ENCODE measurements around the gene WDFY2.

WDFY2 gene

GRCh38 chr13:51601601-51602565, 17.6 kb downstream of the WDFY2 start:
- no peak for DNase-seq (ENCODE audit: low spot score)

GRCh38 chr13:51603716-51604115, 19.5 kb downstream of the WDFY2 start:
- DNase-seq (ENCODE audit: low spot score), result no peak

DNA sequence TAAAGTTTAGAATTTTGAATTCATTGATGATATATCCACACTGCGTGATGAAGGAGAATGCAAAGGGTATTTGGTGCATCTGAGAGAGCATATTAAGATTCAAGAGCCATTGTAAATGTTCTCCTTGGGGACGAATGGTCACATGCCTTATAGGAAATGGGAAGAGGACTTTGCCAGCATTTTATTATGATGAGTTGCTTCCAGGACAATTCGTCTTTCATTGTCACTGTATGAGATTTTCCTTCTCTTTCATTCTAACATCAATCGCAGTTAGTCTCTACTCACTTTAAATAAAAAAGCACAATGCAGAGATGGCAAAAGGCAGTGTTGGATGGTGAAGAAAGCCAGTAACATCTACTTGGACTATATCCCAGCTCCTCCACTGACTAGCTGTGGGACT, 21.4 kb downstream of the WDFY2 start:
- DNase-seq (ENCODE audit: low spot score), result no peak

DNA sequence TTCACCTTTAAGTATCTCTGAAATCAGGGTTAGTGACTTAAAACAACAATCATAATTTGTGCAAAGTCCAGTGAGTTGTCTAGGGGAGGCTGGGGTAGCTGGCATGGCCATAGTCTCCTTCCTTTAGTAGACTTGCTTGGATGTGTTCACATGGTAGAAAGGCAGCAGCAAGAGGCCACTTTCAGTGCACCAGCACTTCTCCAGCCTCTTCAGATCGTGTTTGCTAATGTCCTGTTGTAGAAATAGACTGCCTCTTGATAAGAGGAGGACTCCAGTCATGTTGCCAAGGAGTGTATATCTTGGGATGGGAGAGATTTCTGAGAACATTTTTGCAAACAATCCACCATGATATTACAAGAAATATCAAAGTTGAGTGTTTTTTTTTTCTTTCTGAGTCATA, 22.9 kb downstream of the WDFY2 start:
- DNase-seq (ENCODE audit: low spot score), result no peak

DNA sequence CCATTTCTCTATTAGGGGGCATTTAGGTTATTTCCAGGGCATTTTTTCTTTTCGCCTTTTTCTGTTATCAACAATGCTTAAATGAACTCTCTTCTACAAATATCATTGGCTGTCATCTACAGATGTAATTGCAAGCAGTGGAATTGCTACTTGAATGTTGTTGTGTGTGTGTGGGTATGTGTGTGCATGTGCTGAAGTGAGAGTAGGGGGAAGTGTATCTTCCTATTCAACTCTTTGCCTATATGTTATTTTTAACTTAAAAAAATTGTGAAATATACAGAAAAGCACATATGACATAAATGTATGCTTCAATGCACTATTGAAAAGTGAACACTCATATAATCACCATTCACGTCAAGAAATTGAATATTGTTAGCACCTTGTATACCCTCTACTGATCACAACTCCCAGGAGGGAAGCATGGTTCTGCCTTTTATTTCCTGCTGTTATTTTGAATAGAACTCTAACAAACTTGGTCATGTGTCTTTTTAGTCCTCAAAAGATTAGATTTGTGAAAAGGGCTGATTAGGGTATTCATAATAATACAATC, 24.7 kb downstream of the WDFY2 start:
- no peak for DNase-seq (ENCODE audit: low spot score)

- no peak for DNase-seq (ENCODE audit: low spot score)
These were observed 28.6 kb downstream of the WDFY2 start for GRCh38 chr13:51612867-51613266.

DNA sequence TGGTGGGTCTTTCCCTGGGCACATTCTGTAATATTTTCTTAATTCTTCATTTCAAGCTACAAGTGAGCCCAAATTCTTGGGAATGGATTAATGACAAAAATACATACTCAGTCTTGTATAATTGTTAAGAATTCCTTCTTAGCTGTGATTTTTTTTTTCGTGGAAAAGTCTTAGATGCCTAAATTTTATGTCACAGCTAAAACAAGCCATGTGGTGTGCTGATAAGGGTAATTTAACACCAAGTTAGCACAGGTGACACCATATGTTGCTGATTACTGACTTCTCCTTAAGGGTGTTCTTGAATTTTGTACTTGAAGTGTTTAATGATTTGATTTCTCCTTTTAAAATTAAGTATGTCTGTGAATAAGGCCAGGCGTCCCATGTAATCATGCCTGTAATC, 29.3 kb downstream of the WDFY2 start:
- DNase-seq (ENCODE audit: low spot score), result no peak

DNA sequence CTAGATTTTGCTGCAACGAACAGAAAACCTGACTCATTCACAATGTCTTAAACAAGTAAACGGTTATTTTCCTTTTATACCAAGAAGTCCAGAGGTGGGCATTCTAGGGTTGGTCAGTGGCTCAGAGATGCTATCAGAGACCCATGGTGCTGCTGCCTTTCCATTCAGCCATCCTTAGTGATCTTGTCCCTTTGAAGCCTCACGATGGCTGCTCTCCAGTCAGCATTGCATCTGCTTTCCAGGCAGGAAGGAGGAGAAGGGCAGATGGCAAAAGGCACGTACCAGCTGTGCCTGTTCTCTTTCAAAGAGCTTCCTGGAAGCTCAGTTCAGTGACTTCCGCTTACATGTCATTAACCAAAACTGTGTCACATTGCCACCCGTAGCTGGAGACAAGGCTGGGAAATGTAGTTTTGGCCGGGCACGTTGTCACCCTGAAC, 30.1 kb downstream of the WDFY2 start:
- DNase-seq (ENCODE audit: low spot score), result no peak

DNA sequence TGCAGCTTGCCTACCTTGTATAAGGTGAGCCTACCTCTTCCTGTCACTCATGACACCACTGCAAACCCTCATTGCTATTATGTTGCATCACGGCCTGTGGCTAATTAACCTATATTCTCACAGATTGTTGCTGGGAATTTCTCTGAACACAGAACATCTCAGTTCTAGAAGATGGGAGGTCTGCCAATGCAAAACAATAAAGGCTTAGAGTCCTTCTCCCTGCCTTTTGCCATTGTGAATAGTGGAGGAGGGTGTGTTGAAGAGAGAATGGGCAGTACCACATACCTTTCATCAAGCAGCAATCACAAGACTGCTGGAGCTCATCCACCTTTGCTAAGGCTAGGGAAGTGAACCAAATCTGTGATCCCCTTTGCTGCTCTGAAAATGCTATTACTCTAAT, 34.4 kb downstream of the WDFY2 start:
- no peak for DNase-seq (ENCODE audit: low spot score)

GRCh38 chr13:51619614-51620013, 35.4 kb downstream of the WDFY2 start:
- no peak for DNase-seq (ENCODE audit: low spot score)

- DNase-seq (ENCODE audit: low spot score), result no peak
These were observed 36.1 kb downstream of the WDFY2 start for GRCh38 chr13:51620165-51620983.

DNA sequence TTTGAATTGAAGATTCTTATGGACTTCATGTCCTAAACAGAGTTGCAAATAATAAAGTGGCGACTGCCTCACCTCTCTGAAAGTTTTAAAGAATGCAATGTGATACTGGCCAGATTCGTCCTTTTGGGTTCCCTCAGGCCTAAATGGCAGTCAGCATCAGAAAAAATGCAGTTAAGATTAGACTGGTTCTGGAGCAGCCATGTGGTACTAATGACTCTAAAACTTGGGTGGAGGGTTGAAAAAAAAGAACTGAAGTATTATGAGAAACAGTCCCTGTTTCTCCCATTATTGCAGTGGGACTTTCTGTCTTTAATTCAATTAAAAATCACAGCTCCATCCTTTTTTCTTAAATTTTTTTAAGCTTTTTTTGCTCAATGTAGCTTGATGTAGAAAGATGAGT, 37.3 kb downstream of the WDFY2 start:
- DNase-seq (ENCODE audit: low spot score), result no peak

DNA sequence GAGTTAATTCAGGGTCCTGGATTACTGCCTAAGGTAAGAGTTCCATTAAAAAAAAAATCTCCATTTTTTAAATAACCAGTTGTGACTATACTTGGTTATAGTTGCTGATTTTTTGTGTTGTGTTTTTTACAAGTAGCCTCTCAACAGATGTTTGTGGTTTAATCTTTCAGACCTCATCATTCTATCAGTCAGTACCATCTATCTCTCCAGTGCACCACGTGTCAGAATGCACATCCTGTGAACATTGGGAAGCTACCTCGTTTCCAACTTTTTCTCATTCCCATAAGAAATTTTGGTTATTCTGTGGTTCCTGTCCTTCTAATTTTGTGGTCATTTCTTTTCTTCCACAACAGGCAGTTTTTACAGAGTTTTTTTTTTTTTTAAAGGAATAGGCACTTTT, 39.2 kb downstream of the WDFY2 start:
- no peak for DNase-seq (ENCODE audit: low spot score)

DNA sequence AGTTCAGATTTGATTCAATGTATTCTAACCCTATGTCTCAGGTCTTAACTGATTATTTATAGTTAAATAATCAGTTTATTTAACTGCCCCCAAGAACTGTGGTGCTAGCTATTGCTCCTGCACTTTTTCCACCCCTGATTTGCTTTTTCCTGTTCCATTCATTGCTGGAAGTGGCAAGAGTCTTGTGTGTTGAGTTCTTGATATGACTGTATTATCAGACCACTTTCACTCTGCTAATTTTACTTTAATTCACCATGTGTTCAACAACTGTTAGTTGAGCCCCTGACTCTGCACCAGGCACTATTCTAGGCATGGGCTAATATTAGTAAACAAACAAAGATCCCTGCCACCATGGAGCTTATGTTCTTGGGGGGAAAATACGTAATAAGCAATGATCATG, 39.9 kb downstream of the WDFY2 start:
- DNase-seq (ENCODE audit: low spot score), result no peak

GRCh38 chr13:51624695-51625345, 40.6 kb downstream of the WDFY2 start:
- no peak for DNase-seq (ENCODE audit: low spot score)

DNA sequence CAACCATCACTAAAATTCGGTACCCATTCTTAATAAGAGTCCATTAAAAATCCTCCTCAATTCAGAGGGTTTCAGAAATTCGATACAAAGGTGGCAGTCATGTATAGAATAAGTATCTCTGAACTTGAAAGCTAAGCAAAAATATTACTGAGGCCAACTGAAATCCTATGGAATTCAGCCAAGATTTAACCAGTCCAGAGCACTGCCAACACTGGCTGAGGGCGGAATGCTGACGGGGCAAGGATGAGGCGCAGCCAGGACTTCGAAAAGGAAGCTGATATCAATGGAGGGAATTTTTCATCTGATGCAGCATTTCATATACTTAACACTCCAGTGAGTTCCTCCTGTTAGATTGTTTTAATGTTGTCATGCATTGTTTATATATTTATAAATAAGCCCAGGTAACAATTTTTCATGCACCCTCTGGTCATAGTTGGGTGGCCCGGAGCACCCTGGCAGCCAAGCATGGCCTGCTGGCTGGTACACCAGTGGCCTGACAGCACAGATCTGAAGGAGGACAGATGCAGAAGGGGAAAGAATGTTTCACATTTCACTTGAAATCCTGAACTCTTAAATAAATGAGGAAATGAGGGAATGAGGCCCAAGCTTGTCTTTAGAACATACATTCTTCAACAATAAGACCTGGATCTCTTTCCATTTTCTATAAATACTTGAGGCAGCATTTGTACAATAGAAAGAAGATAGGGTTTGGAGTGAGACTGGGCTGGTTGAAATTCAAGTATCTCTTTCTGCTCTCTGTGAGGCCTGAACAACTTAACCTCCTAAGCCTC, 41.5 kb downstream of the WDFY2 start:
- DNase-seq (ENCODE audit: low spot score), result no peak

GRCh38 chr13:51626749-51627148, 42.5 kb downstream of the WDFY2 start:
- no peak for DNase-seq (ENCODE audit: low spot score)

DNA sequence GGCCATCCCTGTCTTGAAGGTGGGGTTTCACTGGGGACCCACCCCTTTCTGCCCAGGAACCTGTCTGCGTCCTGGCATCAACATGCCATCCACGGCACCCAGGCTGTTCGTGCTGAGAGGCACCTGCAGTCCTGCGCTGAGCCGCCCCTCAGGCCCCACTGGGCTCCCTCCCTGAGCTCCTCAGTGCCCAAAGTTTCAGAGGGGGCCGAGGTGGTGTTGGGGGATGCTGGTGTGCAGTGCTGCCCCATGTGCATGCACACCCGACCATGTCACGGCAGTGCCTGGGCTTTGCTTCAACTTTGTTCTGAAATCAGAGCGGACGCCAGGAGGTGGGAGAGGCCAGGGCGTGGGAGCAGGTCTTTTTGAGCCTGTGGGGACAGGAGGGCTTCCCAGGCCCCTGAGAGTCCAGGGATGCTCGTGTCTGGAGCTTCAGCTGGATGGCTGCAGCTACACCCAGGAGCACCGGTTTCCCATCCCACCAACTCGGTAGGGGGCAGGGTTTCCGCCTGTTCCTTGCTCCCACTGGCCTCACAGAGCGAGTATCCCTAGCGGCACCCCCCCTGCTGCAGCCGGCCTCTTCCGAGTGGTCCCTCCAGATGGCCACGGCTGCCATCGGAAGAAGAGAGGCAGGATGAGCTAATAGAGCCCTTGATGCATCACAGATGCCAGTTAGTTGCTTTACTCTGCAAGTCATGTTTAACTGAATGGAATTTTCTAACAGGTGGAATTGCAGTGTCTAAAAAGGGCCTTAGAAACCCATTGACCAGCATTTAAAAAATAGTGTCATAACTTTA, 44.0 kb downstream of the WDFY2 start:
- DNase-seq (ENCODE audit: low spot score), result no peak

- DNase-seq (ENCODE audit: low spot score), result no peak
These were observed 45.4 kb downstream of the WDFY2 start for GRCh38 chr13:51629491-51630287.

DNA sequence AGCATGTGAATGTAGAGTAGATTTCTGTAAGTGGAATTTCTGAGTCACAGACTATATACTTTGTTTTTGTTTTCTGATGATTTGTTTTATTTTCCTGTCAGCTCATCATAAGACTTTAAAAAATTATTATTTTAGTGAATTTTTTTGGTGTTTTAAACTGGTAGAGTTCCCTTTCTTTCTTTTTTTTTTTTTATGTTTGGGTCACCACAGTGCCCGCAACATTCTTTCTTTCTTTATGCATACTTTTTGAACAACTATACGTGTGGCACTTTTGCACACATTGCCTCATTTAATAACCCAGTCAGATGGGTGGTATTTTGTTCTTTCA, 46.0 kb downstream of the WDFY2 start:
- DNase-seq (ENCODE audit: low spot score), result no peak

Measured in LoVo (cell line).